Adrenal gland (tissue), 5 donors: ENCODE measurements around the gene PRC1.

ENCODE experiments used
- POLR2A ChIP-seq, 2 donors: fragments of 450-650 bp; IDR thresholded peaks; one replicate each; pipeline ENCODE4 v1.6.1; 2017; ENCODE audit warnings: antibody characterized with exemption in 2 of 2, mild to moderate bottlenecking in 2 of 2, moderate library complexity in 1 of 2
- TF ChIP-seq, protein P1 (sequence below), 6 experiments: fragments of 450-650 bp in 4 of 6; fragments of 200-600 bp in 2 of 6; sonication (generic) in 1 of 6; IDR thresholded peaks; 1 replicate in 5 of 6; 2 replicates in 1 of 6; pipeline versions ENCODE4 v1.5.1 to v1.8.0; 2016 to 2021; ENCODE audit warnings: antibody characterized with exemption in 6 of 6, mild to moderate bottlenecking in 2 of 6, moderate library complexity in 1 of 6
- donor health status: DM: no; HTN: no; CAD: no.

DNA sequence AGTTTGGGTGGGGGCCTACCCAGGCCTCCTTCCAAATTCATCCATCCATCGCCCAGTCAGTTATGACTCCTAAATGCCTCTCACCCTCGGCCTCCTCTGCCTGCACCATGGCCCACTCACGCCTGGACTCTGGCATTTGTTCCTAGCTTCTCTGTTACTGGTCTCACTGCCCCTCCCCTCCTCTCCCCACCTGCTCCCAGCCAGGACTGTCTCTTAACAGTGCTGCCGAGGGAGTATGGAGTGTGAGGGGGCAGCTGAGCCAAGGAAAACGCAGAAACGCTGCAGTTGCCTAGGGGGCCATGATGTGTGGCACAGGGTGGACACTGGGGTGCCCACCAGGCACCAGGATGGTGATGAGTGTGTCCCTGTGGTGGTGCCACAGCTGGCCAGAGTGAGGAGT is 36.5 kb downstream of the PRC1 start:
- TF ChIP-seq, protein P1, sequence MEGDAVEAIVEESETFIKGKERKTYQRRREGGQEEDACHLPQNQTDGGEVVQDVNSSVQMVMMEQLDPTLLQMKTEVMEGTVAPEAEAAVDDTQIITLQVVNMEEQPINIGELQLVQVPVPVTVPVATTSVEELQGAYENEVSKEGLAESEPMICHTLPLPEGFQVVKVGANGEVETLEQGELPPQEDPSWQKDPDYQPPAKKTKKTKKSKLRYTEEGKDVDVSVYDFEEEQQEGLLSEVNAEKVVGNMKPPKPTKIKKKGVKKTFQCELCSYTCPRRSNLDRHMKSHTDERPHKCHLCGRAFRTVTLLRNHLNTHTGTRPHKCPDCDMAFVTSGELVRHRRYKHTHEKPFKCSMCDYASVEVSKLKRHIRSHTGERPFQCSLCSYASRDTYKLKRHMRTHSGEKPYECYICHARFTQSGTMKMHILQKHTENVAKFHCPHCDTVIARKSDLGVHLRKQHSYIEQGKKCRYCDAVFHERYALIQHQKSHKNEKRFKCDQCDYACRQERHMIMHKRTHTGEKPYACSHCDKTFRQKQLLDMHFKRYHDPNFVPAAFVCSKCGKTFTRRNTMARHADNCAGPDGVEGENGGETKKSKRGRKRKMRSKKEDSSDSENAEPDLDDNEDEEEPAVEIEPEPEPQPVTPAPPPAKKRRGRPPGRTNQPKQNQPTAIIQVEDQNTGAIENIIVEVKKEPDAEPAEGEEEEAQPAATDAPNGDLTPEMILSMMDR (IDR thresholded peaks at IDR 0.05): no peak
- TF ChIP-seq POLR2A (IDR thresholded peaks at IDR 0.05): no peak
